HFF-Myc (cell line): ENCODE data around the gene PSMD10.

ENCODE experiments used
- DNase-seq: peaks from one replicate; pipeline ENCODE4 v3.0.0-alpha.2; 2011; ENCODE audit warnings: low read depth; ENCODE audit errors: extremely low read depth
- H3K4me3 ChIP-seq: replicated peaks from 2 replicates; pipeline ENCODE4 v1.5.1; 2011; ENCODE audit warnings: low read depth, mild to moderate bottlenecking, control low read depth, low read length
- TF ChIP-seq, protein P1 (sequence below): IDR thresholded peaks from 2 replicates; pipeline ENCODE4 v1.5.1; 2012; ENCODE audit warnings: mild to moderate bottlenecking, low read depth, low read length, control low read depth; ENCODE audit errors: missing control alignments

Gene PSMD10

DNA sequence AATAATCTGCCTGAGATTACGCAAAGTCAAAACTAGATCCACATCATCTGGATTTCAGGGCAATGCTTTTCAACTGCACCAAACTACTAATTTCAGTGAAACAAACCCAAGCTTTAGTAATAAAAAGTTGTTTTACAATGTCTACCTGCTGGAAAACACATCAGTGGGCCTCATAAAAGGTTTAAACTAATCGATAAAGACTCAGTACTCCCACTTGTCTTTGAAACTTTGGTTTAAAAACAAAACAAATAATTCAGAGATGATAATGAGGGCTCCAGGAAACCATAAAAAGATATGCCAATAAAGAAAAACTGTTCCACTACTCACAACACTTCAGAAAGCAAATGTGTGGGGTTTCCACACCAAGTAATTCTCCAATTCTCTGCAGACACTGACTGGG lies 10.2 kb downstream of the PSMD10 start:
- TF ChIP-seq, protein P1, sequence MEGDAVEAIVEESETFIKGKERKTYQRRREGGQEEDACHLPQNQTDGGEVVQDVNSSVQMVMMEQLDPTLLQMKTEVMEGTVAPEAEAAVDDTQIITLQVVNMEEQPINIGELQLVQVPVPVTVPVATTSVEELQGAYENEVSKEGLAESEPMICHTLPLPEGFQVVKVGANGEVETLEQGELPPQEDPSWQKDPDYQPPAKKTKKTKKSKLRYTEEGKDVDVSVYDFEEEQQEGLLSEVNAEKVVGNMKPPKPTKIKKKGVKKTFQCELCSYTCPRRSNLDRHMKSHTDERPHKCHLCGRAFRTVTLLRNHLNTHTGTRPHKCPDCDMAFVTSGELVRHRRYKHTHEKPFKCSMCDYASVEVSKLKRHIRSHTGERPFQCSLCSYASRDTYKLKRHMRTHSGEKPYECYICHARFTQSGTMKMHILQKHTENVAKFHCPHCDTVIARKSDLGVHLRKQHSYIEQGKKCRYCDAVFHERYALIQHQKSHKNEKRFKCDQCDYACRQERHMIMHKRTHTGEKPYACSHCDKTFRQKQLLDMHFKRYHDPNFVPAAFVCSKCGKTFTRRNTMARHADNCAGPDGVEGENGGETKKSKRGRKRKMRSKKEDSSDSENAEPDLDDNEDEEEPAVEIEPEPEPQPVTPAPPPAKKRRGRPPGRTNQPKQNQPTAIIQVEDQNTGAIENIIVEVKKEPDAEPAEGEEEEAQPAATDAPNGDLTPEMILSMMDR = no peak
- DNase-seq = no peak
- H3K4me3 ChIP-seq = no peak overlapping the region

DNA sequence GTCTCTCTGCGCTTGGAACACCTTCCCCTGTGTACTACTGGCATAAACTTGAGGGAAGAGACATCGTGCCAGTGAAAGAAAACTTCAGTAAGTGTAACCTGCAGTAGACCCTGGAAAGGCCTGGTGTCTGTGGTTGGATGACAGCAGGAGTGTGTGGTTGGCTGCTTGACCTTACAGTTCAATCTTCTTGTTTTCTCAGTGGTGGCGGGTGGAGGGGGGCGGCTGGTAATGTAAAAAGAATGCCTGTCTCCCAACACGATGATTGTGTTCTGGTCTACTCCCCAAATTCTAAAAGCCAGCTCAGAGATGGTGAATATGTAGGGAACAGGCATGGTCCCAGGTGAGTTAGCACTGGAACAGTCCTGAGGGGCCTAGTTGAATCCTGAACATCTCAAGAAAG lies 18.6 kb downstream of the PSMD10 start:
- TF ChIP-seq, protein P1 = no peak
- H3K4me3 ChIP-seq = no peak overlapping the region
- no peak for DNase-seq

DNA sequence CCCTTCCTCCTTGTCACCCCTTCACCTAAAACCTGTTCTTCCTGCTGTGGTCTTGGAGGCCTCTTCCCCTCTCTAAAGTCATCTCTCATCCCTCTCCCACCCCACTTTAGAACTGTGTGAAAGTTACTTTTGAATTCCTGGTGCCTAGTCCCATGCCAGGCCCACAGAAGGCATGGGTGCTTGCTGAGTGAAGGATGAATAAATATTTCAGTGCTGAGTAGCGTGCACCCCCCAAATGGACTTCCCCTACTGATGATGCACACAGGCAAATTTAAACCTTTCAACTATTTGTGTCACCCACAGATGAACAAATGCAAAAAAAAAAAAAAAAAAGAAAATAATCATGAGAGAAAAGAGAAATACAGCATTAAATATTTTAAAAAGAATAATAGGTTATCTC lies 19.8 kb downstream of the PSMD10 start:
- DNase-seq = no peak
- TF ChIP-seq, protein P1 = no peak
- H3K4me3 ChIP-seq = no peak overlapping the region

DNA sequence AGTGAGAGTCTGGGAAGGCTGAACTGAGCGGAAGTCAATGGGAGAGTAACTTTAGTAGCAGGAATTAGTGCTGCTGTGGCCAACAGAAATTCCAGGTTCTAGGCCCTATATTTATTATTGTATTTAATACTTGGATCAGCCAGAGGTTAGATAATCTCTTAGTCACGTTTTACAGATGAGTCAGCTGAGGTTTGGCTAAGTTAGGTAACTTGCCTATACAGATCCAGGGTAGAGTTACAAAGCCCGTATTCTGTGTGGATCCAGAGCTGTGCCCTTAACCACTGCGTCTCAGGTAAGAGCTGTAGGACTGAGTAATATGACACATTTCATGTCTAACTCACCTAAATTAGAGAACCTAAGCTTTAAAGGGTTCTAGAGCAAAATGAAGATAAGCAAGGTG lies 20.5 kb downstream of the PSMD10 start:
- DNase-seq = peak; percentile 2

GRCh38 chrX:108068121-108068520 lies 23.2 kb downstream of the PSMD10 start:
- TF ChIP-seq, protein P1 = no peak
- no peak for DNase-seq
- H3K4me3 ChIP-seq = no peak overlapping the region

More for the DNA sequence above, 20.5 kb downstream of the PSMD10 start:
- TF ChIP-seq, protein P1 = no peak
- H3K4me3 ChIP-seq = no peak overlapping the region

GRCh38 chrX:108064613-108065012 lies 26.7 kb downstream of the PSMD10 start:
- TF ChIP-seq, protein P1 = no peak
- no peak for DNase-seq
- no peak overlapping the region for H3K4me3 ChIP-seq

GRCh38 chrX:108064001-108064400 lies 27.3 kb downstream of the PSMD10 start:
- no peak for DNase-seq
- TF ChIP-seq, protein P1 = no peak
- no peak overlapping the region for H3K4me3 ChIP-seq
